Non-pigmented ciliary epithelial cell (primary cell): Measurements from ENCODE around the gene CNTROB.
"Not testable (repeated sequence)": the region's sequence is repeated elsewhere in the genome, so short reads cannot be mapped to it uniquely, and the experiment has no call there.

Experiments used
- DNase-seq: peaks from one replicate; pipeline ENCODE4 v3.0.0-alpha.2; 2010; ENCODE audit warnings: low read depth

Gene CNTROB

DNA sequence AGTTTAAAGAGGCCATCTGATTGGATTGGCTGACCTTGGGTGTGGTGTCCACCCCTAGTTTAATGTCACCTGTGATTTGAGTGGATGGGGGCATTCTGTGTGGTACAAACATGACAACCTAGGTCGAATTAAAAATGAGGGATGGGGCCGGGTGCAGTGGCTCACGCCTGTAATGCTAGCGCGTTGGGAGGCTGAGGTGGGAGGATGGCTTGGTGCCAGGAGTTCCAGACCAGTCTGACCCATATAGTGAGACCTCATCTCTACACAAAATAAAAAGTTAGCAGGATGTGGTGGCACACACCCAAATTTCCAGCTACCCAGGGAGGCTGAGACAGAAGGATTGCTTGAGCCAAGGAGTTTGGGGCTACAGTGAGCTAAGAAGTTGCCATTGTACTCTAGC, 14.4 kb downstream of the CNTROB start:
- DNase-seq, result no peak

GRCh38 chr17:7947651-7948050, 15.6 kb downstream of the CNTROB start:
- DNase-seq, result no peak

DNA sequence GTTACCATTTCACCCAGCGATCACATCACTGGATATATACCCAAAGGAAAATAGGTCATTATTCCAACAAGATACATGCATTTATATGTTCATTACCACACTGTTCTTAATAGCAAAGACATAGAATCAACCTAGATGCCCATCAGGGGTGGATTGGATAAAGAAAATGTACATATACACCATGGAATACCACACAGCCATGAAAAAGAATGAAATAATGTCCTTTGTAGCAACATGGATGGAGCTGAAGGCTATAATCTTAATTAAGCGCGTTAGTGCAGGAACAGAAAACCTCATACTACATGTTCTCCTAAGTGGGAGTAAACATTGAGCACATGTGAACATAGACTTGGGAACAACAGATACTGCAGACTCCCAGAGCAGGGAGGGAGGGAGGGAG, 18.6 kb downstream of the CNTROB start:
- no peak for DNase-seq

DNA sequence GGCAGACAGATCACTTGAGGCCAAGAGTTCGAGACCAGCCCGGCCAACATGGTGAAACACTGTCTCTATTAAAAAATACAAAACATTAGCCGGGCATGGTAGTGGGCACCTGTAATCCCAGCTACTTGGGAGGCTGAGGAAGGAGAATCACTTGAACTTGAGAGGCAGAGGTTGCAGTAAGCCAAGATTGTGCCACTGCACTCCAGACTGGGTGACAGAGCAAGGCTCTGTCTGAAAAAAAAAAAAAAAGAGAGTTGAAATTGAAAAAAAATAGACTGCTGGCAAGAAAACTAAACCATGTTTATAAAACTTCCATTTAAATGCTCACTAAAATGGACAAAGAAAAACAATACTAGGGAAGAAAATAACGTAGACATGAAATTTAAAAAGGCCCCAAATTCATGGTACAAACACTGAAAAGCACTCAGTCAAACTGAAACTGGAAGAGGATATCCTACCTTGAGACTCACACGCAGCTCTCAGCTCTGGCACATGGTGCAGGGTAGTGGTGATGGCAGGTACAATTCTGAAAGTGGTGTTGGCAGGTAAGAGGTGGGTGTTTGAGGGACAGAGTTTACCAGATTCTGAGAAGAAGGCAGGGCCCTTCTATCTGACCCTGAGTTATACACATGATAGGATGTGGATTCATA, 19.3 kb downstream of the CNTROB start:
- no peak for DNase-seq

GRCh38 chr17:7953266-7953665, 21.3 kb downstream of the CNTROB start:
- not testable (repeated sequence) for DNase-seq

DNA sequence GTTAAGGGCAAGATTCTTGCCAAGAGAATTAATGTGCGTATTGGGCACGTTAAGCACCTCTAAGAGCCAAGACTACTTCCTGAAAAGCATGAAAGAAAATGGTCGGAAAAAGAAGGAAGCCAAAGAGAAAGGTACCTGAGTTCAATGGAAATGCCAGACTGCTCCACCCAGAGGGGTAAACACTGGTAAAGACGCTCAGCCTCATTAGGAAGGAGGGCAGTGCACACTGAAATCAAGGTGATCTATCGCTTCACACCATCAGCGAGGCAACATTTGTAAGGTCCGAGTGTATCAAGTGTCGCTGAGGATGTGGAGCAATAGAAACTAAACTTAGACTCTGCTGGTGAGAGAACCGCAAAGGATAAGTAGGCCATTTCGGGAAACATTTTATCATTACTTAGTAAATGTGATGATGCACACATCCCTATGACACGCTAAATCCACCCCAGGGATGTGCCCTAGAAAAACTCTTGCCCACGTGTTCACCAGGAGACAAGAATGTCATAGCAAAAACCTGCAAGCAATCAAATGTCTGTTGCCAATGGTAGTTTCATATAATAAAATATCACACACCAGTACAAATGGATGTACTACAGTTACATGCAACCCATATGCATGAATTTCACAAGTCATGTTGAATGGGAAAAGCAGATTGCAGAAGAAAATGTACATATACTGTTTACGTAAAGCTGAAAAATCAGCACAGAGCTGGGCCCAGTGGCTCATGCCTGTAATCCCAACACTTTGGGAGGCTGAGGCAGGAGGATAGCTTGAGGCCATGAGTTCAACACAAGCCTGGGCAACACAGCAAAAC, 23.6 kb downstream of the CNTROB start:
- DNase-seq, result no peak

GRCh38 chr17:7956228-7956965, 24.4 kb downstream of the CNTROB start:
- DNase-seq, result no peak

GRCh38 chr17:7959503-7960253, 27.7 kb downstream of the CNTROB start:
- DNase-seq, result no peak

DNA sequence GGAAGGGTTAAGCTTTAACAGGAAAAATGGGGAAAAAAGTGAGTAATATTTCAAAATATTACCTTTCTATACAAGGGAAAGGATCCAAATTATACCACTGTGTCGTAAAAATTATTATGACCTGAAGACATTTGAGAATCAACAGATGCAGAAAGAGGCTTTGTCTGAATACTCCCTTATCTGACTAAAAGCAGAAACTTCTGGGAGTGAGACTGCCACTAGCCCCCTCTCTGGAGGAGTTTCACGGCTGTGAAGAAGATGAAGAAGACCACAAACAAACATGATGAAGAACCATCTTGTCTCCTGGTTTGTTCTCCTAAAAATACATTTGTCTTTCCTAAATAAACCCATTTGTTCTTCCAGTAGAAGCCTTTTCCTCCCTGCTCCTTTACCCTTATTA, 29.4 kb downstream of the CNTROB start:
- DNase-seq, result no peak

DNA sequence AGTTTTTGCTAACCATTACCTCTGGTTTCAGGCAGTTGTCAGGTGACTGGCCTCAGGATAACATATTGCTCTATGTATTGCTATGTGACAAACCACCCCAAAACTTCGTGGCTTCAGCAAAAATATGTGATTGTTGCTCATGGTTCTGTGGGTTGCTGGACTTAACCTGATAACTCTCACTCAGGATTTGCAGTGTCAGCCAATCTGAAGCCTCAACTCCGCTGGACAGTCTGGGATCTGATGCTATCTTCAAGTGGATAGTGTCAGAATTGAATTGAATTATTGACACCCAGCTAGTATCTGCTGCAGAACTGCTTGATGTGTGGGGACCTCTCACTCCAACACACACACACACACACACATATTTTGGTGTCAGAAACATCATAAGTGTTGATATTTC, 35.7 kb downstream of the CNTROB start:
- DNase-seq, result no peak

DNA sequence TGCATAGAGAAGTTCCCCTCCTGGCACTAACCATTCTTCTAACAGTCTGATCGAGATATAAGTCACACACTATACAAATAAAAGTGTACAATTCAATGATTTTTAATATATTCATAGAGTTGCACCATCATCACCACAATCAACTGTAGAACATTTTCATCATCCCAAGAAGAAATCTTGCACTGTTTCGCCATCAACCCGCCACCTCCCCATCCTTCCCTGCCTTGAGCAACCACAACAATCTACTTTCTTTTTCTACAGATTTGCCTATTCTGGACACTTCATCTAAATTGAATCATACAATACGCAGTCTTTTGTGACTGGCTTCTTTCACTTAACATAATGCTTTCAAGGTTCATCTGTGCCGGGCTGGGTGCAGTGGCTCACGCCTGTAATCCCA, 37.4 kb downstream of the CNTROB start:
- DNase-seq, result no peak

DNA sequence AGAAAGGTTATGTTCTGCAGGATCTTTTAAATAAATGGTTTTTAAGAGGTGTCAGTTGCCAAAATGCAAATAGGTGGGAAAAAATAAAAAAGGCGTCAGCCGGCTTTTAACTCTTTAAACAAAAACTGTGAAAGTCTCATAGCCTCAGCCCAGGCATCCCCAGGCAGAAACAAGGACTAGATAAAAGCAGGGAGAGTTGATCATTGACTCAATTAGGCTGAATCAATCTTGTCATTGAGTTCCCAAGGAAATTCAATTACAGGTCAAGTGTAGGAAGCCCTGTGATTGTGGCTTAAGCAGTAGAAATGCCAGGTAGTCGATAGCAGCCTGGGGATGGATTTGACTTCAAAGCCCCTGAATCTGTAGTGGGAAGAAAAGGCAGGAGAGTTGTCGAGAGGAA, 39.6 kb downstream of the CNTROB start:
- no peak for DNase-seq

GRCh38 chr17:7972131-7972785, 40.3 kb downstream of the CNTROB start:
- DNase-seq, result no peak

DNA sequence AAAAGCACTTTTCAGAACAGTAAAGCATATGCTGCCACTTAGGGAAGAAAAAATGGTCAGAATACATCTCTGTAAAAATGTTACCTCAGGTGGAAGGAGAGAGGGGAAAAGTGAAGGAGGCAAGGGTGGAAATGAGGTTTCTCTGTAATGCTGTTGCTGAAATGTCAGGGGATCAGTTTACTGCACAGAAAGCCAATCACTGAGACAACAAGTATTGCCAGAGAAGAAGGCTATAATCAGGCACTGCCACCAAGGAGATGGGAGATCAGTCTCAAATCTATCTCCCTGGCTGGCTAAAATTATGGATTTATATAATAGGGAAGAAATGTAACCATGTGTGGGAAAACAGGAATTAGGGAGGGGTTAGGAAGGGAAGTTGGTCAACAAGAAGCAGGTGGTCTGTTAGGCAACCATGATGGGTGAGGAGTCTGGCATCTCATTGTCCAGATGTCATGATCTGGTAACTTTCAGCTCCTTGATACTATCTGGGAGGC, 42.7 kb downstream of the CNTROB start:
- no peak for DNase-seq

DNA sequence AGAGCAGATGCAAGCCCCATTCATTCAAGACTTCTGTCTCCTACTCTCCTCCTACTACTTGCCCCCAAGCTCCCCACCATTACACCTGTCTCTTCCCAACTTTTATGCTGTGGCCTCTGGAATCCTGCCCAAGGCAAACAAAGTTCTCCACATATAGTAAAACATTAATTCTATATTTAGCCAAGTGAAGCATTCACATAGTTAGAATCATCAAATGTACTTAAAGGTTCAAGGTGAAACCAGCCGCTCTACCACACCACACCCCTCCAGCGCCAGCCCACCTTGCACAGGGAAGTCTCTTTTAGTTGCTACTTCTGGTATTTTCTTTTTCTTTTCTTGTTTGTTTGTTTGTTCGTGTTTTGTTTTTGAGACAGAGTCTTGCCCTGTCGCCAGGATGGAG, 45.0 kb downstream of the CNTROB start:
- no peak for DNase-seq

GRCh38 chr17:7977805-7978204, 45.8 kb downstream of the CNTROB start:
- no peak for DNase-seq

DNA sequence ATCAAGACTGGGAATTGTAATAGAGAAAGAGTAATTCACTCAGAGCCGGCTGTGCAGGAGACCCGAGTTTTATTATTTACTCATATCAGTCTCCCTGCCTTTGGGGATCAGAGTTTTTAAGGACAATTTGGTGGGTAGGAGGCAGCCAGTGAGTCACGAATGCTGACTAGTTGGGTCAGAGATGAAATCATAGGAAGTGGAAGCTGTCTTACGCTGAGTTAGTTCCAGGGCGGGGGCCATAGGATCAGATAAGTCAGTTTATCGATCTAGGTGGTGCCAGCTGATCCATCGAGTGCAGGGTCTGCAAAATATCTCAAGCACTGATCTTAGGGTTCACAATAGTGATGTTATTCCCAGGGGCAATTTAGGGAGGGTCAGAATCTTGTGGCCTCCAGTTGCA, 50.2 kb downstream of the CNTROB start:
- DNase-seq, result peak; percentile 28

DNA sequence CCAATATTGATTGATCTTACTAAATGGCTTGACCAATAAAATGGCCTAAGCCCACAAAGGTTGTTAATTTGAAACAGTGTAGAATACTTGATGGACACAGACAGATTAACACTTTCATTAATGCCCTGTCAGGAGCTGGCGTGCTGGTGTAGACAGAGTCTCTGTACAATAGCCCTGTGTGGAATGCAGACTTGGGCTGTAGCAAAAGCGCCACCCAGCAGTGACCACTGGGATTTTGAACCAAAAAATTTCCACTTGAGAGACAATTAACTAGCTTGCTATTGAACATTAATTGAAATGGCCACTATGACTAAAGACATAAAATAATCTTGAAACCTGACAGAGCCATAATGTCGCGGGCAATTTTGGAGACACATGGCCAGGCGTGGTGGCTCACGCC, 50.7 kb downstream of the CNTROB start:
- no peak for DNase-seq

- DNase-seq, result no peak
These were observed 52.9 kb downstream of the CNTROB start for GRCh38 chr17:7984904-7985303.

- no peak for DNase-seq
These were observed 55.3 kb downstream of the CNTROB start for GRCh38 chr17:7987112-7987893.

DNA sequence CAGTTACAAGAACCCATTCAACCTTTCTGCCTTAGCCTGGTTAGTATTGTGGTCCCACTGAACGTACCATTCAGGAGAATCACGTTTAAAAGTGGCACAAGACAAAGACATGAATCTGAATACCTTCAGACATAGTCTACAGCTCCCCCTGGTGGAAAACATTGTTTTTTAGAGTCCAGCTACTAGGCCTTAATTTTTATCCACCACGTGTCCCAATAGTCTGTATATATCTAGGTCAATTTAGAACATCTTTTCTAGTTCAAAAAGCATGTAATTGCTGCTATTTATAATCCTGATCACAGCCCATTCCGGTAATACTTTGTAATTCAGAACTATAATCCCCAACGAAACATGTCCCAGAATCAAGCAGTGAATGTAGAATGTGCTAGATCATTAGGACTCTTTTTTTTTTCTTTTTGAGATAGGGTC, 56.8 kb downstream of the CNTROB start:
- peak; percentile 47 for DNase-seq
